ENCODE measurements around the gene LCTL.

- TF ChIP-seq TAF1 (IDR thresholded peaks at IDR 0.05; ENCODE audit: low read depth, low read length) (no peak), POLR2A (IDR thresholded peaks at IDR 0.05; ENCODE audit: low read depth, low read length) (no peak), POLR2AphosphoS5 (IDR thresholded peaks at IDR 0.05; ENCODE audit: low read depth, low read length) (no peak)
Observed at GRCh38 chr15:66545255-66545654, 20.5 kb downstream of the LCTL start.
